H9 (cell line): ENCODE data around the gene NRXN2. TPM values are rescaled to one million over a fixed set of nuclear protein-coding genes. Genes with fewer than 3 reads are reported as not detected.

ENCODE experiments used
- DNase-seq: peaks from one replicate; pipeline ENCODE4 v3.0.0-alpha.2; 2017
- H2AFZ ChIP-seq: one replicate; pipeline ENCODE4 v1.6.1; 2013; ENCODE audit warnings: mild to moderate bottlenecking, low read length, control low read depth, moderate library complexity
- H2AK5ac ChIP-seq: 2 replicates; pipeline ENCODE4 v1.6.1; 2013; ENCODE audit warnings: low read length, control low read depth, mixed read lengths; ENCODE audit not compliant: insufficient read length
- H2BK120ac ChIP-seq: one replicate; pipeline ENCODE4 v1.6.1; 2013; ENCODE audit warnings: low read depth, mild to moderate bottlenecking, low read length, control low read depth, inconsistent platforms; ENCODE audit not compliant: poor library complexity, severe bottlenecking
- H2BK12ac ChIP-seq: 2 replicates; pipeline ENCODE4 v1.6.1; 2013; ENCODE audit warnings: low read length, control low read depth, mixed read lengths, low read depth; ENCODE audit not compliant: insufficient read length
- H2BK15ac ChIP-seq: 2 replicates; pipeline ENCODE4 v1.6.1; 2013; ENCODE audit warnings: low read depth, low read length, control low read depth
- H2BK20ac ChIP-seq: one replicate; pipeline ENCODE4 v1.6.1; 2013; ENCODE audit warnings: low read depth, mild to moderate bottlenecking, low read length, control low read depth, inconsistent platforms; ENCODE audit not compliant: poor library complexity, severe bottlenecking
- H2BK5ac ChIP-seq: 2 replicates; pipeline ENCODE4 v1.6.1; 2013; ENCODE audit warnings: low read length, control low read depth, mixed read lengths; ENCODE audit not compliant: insufficient read length
- H3K14ac ChIP-seq: 2 replicates; pipeline ENCODE4 v1.6.1; 2013; ENCODE audit warnings: low read length, control low read depth; ENCODE audit not compliant: insufficient read depth
- H3K18ac ChIP-seq: 2 replicates; pipeline ENCODE4 v1.6.1; 2013; ENCODE audit warnings: low read depth, mild to moderate bottlenecking, mixed read lengths, low read length, control low read depth; ENCODE audit not compliant: insufficient read length
- H3K23ac ChIP-seq: 2 replicates; pipeline ENCODE4 v1.6.1; 2013; ENCODE audit warnings: low read length, control low read depth, mixed read lengths, low read depth; ENCODE audit not compliant: insufficient read length
- H3K23me2 ChIP-seq: 2 replicates; pipeline ENCODE4 v1.6.1; 2013; ENCODE audit warnings: low read depth, mild to moderate bottlenecking, mixed read lengths, low read length, control low read depth; ENCODE audit not compliant: insufficient read length, poor library complexity, severe bottlenecking
- H3K27ac ChIP-seq: 2 replicates; pipeline ENCODE4 v1.5.1; 2013; ENCODE audit warnings: low read length, control low read depth, mixed read lengths, low read depth; ENCODE audit not compliant: insufficient read length
- H3K27me3 ChIP-seq: 2 replicates; pipeline ENCODE4 v1.6.1; 2013; ENCODE audit warnings: low read length, control low read depth, inconsistent platforms; ENCODE audit not compliant: insufficient read depth
- H3K4ac ChIP-seq: 2 replicates; pipeline ENCODE4 v1.6.1; 2013; ENCODE audit warnings: low read depth, mild to moderate bottlenecking, control low read depth, inconsistent platforms, low read length, moderate library complexity
- H3K4me1 ChIP-seq: 2 replicates; pipeline ENCODE4 v1.6.1; 2013; ENCODE audit warnings: low read length, control low read depth, inconsistent platforms; ENCODE audit not compliant: insufficient read depth
- H3K4me2 ChIP-seq: 2 replicates; pipeline ENCODE4 v1.6.1; 2013; ENCODE audit warnings: low read length, control low read depth, mixed read lengths; ENCODE audit not compliant: insufficient read length, insufficient read depth
- H3K56ac ChIP-seq: 2 replicates; pipeline ENCODE4 v1.6.1; 2013; ENCODE audit warnings: low read depth, mild to moderate bottlenecking, mixed read lengths, low read length, control low read depth; ENCODE audit not compliant: insufficient read length
- H3K79me1 ChIP-seq: 2 replicates; pipeline ENCODE4 v1.6.1; 2013; ENCODE audit warnings: low read depth, mild to moderate bottlenecking, moderate library complexity, low read length, control low read depth, inconsistent platforms; ENCODE audit not compliant: insufficient read depth, poor library complexity, severe bottlenecking
- H3K79me2 ChIP-seq: 2 replicates; pipeline ENCODE4 v1.6.1; 2013; ENCODE audit warnings: low read length, control low read depth, inconsistent platforms; ENCODE audit not compliant: insufficient read depth
- H3K9ac ChIP-seq: 2 replicates; pipeline ENCODE4 v1.6.1; 2013; ENCODE audit warnings: low read length, control low read depth, mixed read lengths; ENCODE audit not compliant: insufficient read length; ENCODE audit errors: extremely low read depth
- H3K9me3 ChIP-seq: one replicate; pipeline ENCODE4 v1.6.1; 2013; ENCODE audit warnings: low read depth, low read length, inconsistent platforms; ENCODE audit not compliant: control insufficient read depth
- H3T11ph ChIP-seq: one replicate; pipeline ENCODE4 v1.6.1; 2013; ENCODE audit warnings: mild to moderate bottlenecking, low read length, control low read depth, inconsistent platforms
- H4K20me1 ChIP-seq: one replicate; pipeline ENCODE4 v1.6.1; 2013; ENCODE audit not compliant: control insufficient read depth, insufficient read length, insufficient read depth
- H4K5ac ChIP-seq: 2 replicates; pipeline ENCODE4 v1.6.1; 2013; ENCODE audit warnings: low read depth, mild to moderate bottlenecking, mixed read lengths, low read length, control low read depth; ENCODE audit not compliant: insufficient read length
- H4K8ac ChIP-seq: replicated peaks from 2 replicates; pipeline ENCODE4 v1.6.1; 2013; ENCODE audit warnings: low read length, control low read depth, mixed read lengths, low read depth; ENCODE audit not compliant: insufficient read length
- H4K91ac ChIP-seq: 2 replicates; pipeline ENCODE4 v1.6.1; 2013; ENCODE audit warnings: low read depth, mild to moderate bottlenecking, moderate library complexity, mixed read lengths, low read length, control low read depth; ENCODE audit not compliant: insufficient read length
- H3K27ac Mint-ChIP-seq, 3 experiments: 2 replicates in 2 of 3; 3 replicates in 1 of 3; pipeline ENCODE4 v1.8.0; 2020 to 2021; ENCODE audit warnings: mixed read lengths in 3 of 3, mild to moderate bottlenecking in 1 of 3, moderate library complexity in 1 of 3
- H3K27me3 Mint-ChIP-seq: 2 replicates; pipeline ENCODE4 v1.8.0; 2021; ENCODE audit warnings: low read depth, mild to moderate bottlenecking, moderate library complexity, mixed read lengths
- H3K36me3 Mint-ChIP-seq, 3 experiments: 2 replicates in 2 of 3; 3 replicates in 1 of 3; pipeline ENCODE4 v1.8.0; 2020 to 2021; ENCODE audit warnings: low read depth in 3 of 3, mixed read lengths in 3 of 3; ENCODE audit not compliant: insufficient read depth in 1 of 3
- H3K4me1 Mint-ChIP-seq, 2 experiments: 2 replicates each; pipeline ENCODE4 v1.8.0; 2020; ENCODE audit warnings: mixed read lengths in 2 of 2
- H3K4me3 Mint-ChIP-seq, 2 experiments: 2 replicates in 1 of 2; 3 replicates in 1 of 2; pipeline ENCODE4 v1.8.0; 2020 to 2021; ENCODE audit warnings: mild to moderate bottlenecking in 2 of 2, mixed read lengths in 2 of 2, moderate library complexity in 1 of 2
- H3K9me3 Mint-ChIP-seq, 2 experiments: 2 replicates in 1 of 2; 3 replicates in 1 of 2; pipeline ENCODE4 v1.8.0; 2020; ENCODE audit warnings: mild to moderate bottlenecking in 2 of 2, mixed read lengths in 2 of 2, moderate library complexity in 1 of 2
- WGBS: extraction: QIAGEN DNeasy Blood & Tissue Kit; methylation state at CpG from one replicate; pipeline ENCODE4 v1.1.7; 2013; ENCODE audit warnings: missing lambda C conversion rate, low lambda C conversion rate, mixed read lengths; ENCODE audit not compliant: insufficient read length; ENCODE audit errors: extremely low coverage; 5-methylcytosine and 5-hydroxymethylcytosine counted together
- total RNA-seq: library from RNA; stranded (reverse); gene quantifications from 2 replicates; pipeline ENCODE4 v1.2.1, GENCODE V29; 2021
- TF ChIP-seq, protein P1 (sequence below): fragments of 200-600 bp; sonication (generic); conservative IDR thresholded peaks from 3 replicates; pipeline ENCODE4 v1.8.0; 2021; ENCODE audit warnings: antibody characterized with exemption, mild to moderate bottlenecking

Gene NRXN2
- total RNA-seq, 1 experiment from 2014 or later = 3.9 TPM

DNA sequence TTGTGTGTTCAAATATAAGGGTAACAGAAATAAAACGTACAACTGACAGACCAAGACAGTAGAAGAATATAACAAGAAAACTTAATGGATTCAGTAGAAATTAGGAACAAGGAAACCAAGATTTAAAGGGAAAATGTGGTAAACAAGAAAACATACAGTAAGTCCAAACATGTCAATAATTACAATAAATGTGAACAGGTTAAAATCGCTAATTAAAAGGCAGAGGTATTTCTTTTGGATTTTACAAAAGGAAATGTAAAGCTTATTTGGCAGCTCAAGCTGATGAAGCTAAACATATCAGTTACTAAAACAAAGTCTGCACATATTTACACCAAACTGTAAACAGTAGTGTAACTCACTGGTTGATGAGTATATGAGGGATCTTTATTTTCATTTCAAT, 134.3 kb downstream of the NRXN2 start:
- Histone ChIP-seq H3K9ac (no peak overlapping the region), H3K4ac (no peak overlapping the region), H2BK20ac (no peak overlapping the region), H3T11ph (no peak overlapping the region), H3K4me2 (no peak overlapping the region), H3K4me1 (no peaks in the 10 kb centered on the region), H2BK15ac (no peak overlapping the region), H2AK5ac (no peak overlapping the region), H3K79me1 (no peaks in the 10 kb centered on the region), H4K5ac (no peak overlapping the region), H2AFZ (no peak overlapping the region), H3K23ac (no peak overlapping the region), H2BK120ac (no peak overlapping the region), H3K27me3 (no peaks in the 10 kb centered on the region), H2BK12ac (no peak overlapping the region), H3K14ac (no peak overlapping the region), H3K9me3 (no peaks in the 10 kb centered on the region), H3K79me2 (no peaks in the 10 kb centered on the region), H4K91ac (no peak overlapping the region), H4K8ac (no peak overlapping the region), H4K20me1 (no peaks in the 10 kb centered on the region), H3K18ac (no peak overlapping the region), H3K56ac (no peak overlapping the region), H3K23me2 (no peaks in the 10 kb centered on the region), H3K27ac (no peak overlapping the region), H2BK5ac (no peak overlapping the region)
- DNase-seq = no peak
- TF ChIP-seq, protein P1, sequence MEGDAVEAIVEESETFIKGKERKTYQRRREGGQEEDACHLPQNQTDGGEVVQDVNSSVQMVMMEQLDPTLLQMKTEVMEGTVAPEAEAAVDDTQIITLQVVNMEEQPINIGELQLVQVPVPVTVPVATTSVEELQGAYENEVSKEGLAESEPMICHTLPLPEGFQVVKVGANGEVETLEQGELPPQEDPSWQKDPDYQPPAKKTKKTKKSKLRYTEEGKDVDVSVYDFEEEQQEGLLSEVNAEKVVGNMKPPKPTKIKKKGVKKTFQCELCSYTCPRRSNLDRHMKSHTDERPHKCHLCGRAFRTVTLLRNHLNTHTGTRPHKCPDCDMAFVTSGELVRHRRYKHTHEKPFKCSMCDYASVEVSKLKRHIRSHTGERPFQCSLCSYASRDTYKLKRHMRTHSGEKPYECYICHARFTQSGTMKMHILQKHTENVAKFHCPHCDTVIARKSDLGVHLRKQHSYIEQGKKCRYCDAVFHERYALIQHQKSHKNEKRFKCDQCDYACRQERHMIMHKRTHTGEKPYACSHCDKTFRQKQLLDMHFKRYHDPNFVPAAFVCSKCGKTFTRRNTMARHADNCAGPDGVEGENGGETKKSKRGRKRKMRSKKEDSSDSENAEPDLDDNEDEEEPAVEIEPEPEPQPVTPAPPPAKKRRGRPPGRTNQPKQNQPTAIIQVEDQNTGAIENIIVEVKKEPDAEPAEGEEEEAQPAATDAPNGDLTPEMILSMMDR = no peak
- Mint-ChIP-seq H3K27ac (no peak overlapping the region; a peak in 1 of 7 replicates), H3K4me3 (no peak overlapping the region), H3K9me3 (peaks cover 9 to 11% of the 10 kb centered on the region in 2 experiments), H3K27me3 (peaks cover 49% of the 10 kb centered on the region), H3K4me1 (peaks cover 0 to 4% of the 10 kb centered on the region in 2 experiments; a peak in 2 of 4 replicates), H3K36me3 (no peaks in the 10 kb centered on the region; a peak in 2 of 7 replicates)
- no CpG with 5 or more reads among the region's 2 CpGs for WGBS
